HL-60 (cell line): ENCODE measurements around the gene FNDC10.

Experiments used
- DNase-seq, 2 experiments: peaks; one replicate each; pipeline ENCODE4 v3.0.0-alpha.2; 2010 to 2020; ENCODE audit warnings: low read depth in 1 of 2, low spot score in 1 of 2
- H3K27ac ChIP-seq: fragments of 250-450 bp; sonication (Bioruptor Pico); replicated peaks from 2 replicates; pipeline ENCODE4 v1.5.1; 2020; ENCODE audit warnings: mild to moderate bottlenecking, moderate library complexity
- H3K27me3 ChIP-seq: fragments of 250-450 bp; sonication (Bioruptor Pico); 2 replicates; pipeline ENCODE4 v1.5.1; 2021; ENCODE audit warnings: mild to moderate bottlenecking, moderate library complexity; ENCODE audit not compliant: insufficient read depth, poor library complexity, severe bottlenecking
- H3K4me3 ChIP-seq: replicated peaks from 2 replicates; pipeline ENCODE4 v1.5.1; 2011; ENCODE audit warnings: mild to moderate bottlenecking, control low read depth, low read length; ENCODE audit not compliant: insufficient read depth
- GABPA ChIP-seq: IDR thresholded peaks from 2 replicates; pipeline ENCODE4 v1.6.1; 2012; ENCODE audit warnings: low read depth
- POLR2AphosphoS5 ChIP-seq: IDR thresholded peaks from 2 replicates; pipeline ENCODE4 v1.6.1; 2012; ENCODE audit warnings: low read depth
- SPI1 ChIP-seq: IDR thresholded peaks from 2 replicates; pipeline ENCODE4 v1.6.1; 2012; ENCODE audit warnings: low read depth, mild to moderate bottlenecking, borderline replicate concordance
- TF ChIP-seq, protein P1 (sequence below): IDR thresholded peaks from one replicate; pipeline ENCODE4 v1.5.1; 2011; ENCODE audit warnings: low read length, control low read depth, inconsistent platforms; ENCODE audit not compliant: insufficient read depth
- TF ChIP-seq, protein P2 (sequence below): IDR thresholded peaks from 2 replicates; pipeline ENCODE4 v1.6.1; 2012; ENCODE audit warnings: low read depth; ENCODE audit not compliant: insufficient replicate concordance

Gene FNDC10

DNA sequence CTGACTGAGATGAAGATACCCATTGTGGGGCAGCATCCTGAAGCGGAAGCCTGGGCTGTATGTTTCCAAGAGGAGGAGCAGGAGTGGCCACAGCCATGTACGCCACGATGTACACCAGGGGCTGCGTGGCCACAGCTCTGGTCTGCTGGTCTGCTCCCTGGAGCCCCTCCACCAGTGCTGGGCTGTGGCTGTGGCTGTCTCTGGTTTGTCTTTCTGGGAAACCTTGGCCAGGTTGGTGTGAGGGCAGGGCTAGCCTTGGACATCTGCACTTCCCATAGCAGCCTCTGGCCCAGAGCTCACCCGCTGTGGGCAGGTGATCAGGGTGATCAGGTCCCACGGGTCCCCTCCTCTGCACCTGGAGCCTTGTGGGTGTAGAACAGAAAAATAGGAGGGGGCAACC, 18.0 kb upstream of the FNDC10 start:
- TF ChIP-seq GABPA: no peak
- TF ChIP-seq POLR2AphosphoS5: no peak
- TF ChIP-seq, protein P1, sequence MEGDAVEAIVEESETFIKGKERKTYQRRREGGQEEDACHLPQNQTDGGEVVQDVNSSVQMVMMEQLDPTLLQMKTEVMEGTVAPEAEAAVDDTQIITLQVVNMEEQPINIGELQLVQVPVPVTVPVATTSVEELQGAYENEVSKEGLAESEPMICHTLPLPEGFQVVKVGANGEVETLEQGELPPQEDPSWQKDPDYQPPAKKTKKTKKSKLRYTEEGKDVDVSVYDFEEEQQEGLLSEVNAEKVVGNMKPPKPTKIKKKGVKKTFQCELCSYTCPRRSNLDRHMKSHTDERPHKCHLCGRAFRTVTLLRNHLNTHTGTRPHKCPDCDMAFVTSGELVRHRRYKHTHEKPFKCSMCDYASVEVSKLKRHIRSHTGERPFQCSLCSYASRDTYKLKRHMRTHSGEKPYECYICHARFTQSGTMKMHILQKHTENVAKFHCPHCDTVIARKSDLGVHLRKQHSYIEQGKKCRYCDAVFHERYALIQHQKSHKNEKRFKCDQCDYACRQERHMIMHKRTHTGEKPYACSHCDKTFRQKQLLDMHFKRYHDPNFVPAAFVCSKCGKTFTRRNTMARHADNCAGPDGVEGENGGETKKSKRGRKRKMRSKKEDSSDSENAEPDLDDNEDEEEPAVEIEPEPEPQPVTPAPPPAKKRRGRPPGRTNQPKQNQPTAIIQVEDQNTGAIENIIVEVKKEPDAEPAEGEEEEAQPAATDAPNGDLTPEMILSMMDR: no peak
- TF ChIP-seq, protein P2, sequence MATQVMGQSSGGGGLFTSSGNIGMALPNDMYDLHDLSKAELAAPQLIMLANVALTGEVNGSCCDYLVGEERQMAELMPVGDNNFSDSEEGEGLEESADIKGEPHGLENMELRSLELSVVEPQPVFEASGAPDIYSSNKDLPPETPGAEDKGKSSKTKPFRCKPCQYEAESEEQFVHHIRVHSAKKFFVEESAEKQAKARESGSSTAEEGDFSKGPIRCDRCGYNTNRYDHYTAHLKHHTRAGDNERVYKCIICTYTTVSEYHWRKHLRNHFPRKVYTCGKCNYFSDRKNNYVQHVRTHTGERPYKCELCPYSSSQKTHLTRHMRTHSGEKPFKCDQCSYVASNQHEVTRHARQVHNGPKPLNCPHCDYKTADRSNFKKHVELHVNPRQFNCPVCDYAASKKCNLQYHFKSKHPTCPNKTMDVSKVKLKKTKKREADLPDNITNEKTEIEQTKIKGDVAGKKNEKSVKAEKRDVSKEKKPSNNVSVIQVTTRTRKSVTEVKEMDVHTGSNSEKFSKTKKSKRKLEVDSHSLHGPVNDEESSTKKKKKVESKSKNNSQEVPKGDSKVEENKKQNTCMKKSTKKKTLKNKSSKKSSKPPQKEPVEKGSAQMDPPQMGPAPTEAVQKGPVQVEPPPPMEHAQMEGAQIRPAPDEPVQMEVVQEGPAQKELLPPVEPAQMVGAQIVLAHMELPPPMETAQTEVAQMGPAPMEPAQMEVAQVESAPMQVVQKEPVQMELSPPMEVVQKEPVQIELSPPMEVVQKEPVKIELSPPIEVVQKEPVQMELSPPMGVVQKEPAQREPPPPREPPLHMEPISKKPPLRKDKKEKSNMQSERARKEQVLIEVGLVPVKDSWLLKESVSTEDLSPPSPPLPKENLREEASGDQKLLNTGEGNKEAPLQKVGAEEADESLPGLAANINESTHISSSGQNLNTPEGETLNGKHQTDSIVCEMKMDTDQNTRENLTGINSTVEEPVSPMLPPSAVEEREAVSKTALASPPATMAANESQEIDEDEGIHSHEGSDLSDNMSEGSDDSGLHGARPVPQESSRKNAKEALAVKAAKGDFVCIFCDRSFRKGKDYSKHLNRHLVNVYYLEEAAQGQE: no peak
- no peak for TF ChIP-seq SPI1
- H3K4me3 ChIP-seq: no peak overlapping the region
- no peak for DNase-seq
- H3K27me3 ChIP-seq: no peaks in the 10 kb centered on the region
- H3K27ac ChIP-seq: no peak overlapping the region

DNA sequence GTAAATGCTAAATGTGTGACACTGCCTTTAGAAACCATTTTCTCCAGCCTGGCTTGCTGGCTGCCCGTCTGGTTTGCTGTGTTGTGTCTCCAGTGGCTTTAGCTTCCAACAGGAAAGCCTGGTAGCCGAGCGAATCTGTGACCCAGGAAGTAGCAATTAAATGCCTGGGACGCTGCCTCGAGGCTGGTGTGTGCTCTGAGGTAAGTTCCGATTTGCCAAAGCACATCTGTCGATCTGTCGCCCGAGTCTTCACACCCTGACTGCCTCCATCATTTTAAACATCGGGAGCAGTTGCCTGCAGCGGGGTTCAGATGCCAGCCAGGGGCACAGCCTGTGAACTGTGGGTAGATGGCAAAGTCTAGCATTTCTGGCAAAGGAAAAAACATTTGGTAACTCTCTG, 17.6 kb upstream of the FNDC10 start:
- DNase-seq: no peak
- no peak overlapping the region for H3K4me3 ChIP-seq
- no peak overlapping the region for H3K27ac ChIP-seq
- no peaks in the 10 kb centered on the region for H3K27me3 ChIP-seq
- TF ChIP-seq POLR2AphosphoS5: no peak
- TF ChIP-seq, protein P1: no peak
- TF ChIP-seq, protein P2: no peak
- TF ChIP-seq GABPA: no peak
- no peak for TF ChIP-seq SPI1

DNA sequence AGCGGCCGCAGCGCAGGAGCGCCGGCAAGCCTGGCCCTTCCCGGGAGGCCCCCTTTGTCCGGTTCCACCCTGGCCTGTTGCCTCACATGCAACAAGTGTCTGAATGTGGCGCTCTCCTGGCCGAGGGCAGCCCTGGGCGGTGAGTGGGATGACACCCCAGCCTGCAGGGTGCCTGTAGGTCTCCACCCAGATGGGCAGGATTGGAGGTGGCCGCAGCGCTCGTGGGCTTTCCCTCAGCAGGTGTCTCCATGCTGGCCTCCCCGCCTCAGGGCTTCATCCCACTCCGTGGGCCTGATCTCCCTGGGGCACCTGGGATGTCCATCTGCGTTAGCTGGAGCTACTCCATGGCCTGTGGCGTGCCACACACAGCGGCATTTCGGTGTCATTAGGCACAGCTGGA, 16.9 kb upstream of the FNDC10 start:
- Histone ChIP-seq H3K27ac (no peak overlapping the region), H3K4me3 (peak overlapping the region; percentile 68; the same call in 1 of the 2 replicates), H3K27me3 (no peaks in the 10 kb centered on the region)
- TF ChIP-seq SPI1: no peak
- TF ChIP-seq POLR2AphosphoS5: no peak
- TF ChIP-seq GABPA: no peak
- TF ChIP-seq, protein P1: no peak
- TF ChIP-seq, protein P2: no peak
- no peak for DNase-seq
